Astrocyte of the spinal cord (primary cell): Measurements from ENCODE around the gene PNPLA6.
"Not testable (repeated sequence)": the region's sequence is repeated elsewhere in the genome, so short reads cannot be mapped to it uniquely, and the experiment has no call there.

Experiments
- DNase-seq: peaks from one replicate; pipeline ENCODE4 v3.0.0; 2011; ENCODE audit warnings: low read depth, low spot score
- H3K4me3 ChIP-seq: 2 replicates; pipeline ENCODE4 v1.5.1; 2011; ENCODE audit warnings: low read depth, mild to moderate bottlenecking, low read length, moderate library complexity
- in situ Hi-C: cut with HindIII; loops from 2 replicates; pipeline ENCODE4 v1.10.0; 2017; ENCODE audit warnings: low sequenced_read_pairs
- TF ChIP-seq, protein P1 (sequence below): IDR thresholded peaks from 2 replicates; pipeline ENCODE4 v1.5.1; 2012; ENCODE audit warnings: low read depth, mild to moderate bottlenecking, low read length, inconsistent platforms

Gene PNPLA6

DNA sequence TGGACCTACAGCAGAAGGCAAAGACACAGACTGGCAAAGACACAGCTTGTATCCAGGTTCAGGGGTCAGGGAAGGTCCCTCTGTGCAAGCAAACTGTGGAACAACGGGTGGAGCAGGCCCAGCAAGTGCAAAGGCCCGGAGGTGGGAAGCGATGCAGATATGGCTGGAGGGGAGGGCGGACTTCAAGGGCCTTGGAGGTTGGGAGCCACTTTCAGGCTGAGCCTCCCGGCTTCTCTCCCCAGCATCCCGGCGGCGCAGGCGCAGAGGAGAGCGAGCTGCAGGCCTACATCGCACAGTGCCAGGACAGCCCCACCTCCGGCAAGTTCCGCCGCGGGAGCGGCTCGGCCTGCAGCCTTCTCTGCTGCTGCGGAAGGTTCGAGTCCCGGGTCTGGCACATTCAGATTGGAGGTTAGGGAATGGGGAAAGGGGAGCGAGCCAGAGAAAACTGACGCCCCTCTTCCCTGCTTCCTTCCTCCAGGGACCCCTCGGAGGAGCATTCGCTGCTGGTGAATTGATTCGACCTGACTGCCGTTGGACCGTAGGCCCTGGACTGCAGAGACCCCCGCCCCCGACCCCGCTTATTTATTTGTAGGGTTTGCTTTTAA is 2.1 kb upstream of the PNPLA6 start:
- in situ Hi-C loops, result no loop called here
- peak; percentile 37 for DNase-seq

DNA sequence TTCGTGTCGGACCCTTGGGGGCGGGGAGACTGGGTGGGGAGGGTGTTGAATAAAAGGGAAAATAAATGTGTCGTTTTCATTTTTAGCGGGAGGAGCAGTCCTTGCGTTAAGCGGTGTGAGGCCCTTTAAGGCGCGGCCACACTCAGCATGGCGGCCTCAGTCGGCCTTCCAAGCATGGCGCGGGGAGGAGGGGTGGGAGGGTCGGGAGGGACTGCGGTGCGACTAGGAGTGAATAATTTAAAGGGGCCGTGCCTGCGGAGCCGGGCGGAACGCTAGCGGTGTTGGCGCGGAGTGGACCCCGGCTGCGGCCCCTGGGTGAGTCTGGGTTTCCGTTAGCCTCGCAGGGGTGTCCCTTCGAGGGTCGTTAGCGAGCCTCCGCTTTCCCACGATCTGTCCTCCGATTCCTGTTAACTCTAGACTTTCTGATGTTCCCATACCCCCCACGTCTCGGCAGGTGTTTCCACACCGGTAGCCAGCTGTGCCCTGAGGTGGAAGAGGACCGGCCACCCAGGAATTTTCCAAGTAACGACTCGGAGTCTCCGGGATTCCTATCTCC is 1.5 kb upstream of the PNPLA6 start:
- peak; percentile 93 for DNase-seq
- in situ Hi-C loops, result no loop called here
- H3K4me3 ChIP-seq, result peak overlapping the region; percentile 96
- TF ChIP-seq, protein P1, sequence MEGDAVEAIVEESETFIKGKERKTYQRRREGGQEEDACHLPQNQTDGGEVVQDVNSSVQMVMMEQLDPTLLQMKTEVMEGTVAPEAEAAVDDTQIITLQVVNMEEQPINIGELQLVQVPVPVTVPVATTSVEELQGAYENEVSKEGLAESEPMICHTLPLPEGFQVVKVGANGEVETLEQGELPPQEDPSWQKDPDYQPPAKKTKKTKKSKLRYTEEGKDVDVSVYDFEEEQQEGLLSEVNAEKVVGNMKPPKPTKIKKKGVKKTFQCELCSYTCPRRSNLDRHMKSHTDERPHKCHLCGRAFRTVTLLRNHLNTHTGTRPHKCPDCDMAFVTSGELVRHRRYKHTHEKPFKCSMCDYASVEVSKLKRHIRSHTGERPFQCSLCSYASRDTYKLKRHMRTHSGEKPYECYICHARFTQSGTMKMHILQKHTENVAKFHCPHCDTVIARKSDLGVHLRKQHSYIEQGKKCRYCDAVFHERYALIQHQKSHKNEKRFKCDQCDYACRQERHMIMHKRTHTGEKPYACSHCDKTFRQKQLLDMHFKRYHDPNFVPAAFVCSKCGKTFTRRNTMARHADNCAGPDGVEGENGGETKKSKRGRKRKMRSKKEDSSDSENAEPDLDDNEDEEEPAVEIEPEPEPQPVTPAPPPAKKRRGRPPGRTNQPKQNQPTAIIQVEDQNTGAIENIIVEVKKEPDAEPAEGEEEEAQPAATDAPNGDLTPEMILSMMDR, result no peak

More for the DNA sequence above, 2.1 kb upstream of the PNPLA6 start:
- peak overlapping the region; percentile 96 for H3K4me3 ChIP-seq
- TF ChIP-seq, protein P1, result no peak

DNA sequence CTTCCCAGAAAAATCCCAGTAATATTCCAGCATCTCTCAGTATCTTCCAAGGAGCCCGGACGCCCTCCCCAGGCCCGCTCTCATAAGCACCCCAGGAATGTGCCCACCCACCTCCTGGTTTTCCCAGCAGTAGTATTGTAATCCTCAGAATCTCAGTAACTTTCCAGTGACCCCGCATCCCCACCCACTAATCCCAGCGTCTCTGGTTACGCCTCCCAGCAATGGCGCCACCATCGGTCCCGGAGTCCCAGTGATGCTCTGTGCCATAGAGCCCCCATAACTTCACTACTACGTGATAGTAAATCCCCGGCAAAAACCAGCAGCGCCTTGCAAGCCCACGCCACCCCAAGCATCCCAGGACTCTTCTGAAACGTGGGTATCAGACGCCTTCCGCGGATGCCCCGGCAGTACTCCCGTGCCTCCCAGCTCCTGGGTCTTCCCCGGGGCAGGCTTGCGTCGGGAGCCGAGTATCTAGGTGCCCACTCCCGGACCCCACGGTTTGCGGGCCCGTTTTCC is 928 bp upstream of the PNPLA6 start:
- TF ChIP-seq, protein P1, result peak; percentile 29
- peak; percentile 81 for DNase-seq
- H3K4me3 ChIP-seq, result peak overlapping the region; percentile 96
- in situ Hi-C loops, result no loop called here

DNA sequence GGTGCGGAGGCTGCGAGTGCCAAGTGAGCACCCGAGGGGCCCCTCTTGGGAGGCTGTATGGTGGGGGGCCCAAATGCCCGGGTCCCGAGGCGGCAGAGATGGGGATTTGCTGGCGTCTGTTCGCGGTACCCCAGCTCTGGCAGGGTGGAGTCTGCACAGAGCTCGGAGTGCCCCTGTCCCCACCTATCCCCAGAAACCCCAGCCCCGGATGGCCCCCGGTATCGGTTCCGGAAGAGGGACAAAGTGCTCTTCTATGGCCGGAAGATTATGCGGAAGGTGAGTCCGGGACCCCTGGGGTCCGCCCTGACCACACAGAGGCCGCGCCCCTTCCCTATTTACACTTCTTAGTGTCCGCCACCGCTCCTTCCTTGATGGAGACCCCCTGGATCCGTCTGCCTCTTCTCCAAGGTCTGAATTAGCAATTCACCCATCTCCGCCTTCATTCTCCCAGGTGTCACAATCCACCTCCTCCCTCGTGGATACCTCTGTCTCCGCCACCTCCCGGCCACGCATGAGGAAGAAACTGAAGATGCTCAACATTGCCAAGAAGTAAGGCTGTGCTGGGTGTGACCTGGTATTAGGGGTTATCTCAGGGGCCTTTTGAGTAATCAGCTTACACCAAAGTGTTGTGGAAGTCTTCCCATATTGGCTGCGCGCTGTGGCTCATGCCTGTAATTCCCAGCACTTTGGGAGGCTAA is 630 bp downstream of the PNPLA6 start:
- in situ Hi-C loops, result no loop called here
- H3K4me3 ChIP-seq, result peak overlapping the region; percentile 96
- TF ChIP-seq, protein P1, result no peak
- no peak for DNase-seq

DNA sequence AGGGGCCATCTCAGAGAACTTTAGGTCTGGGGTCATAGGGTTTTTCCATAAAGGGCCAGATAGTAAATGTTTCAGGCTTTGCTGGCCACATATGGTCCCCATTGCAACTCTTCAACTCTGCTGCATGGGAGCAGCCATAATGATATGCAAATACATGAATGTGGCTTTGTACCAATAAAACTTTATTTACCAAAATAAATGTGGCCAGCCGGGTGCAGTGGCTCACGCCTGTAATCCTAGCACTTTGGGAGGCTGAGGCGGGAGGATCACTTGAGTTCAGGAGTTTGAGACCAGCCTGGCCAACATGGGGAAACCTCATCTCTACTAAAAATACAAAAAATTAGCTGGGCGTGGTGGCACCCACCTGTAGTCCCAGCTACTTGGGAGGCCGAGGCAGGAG is 3.5 kb downstream of the PNPLA6 start:
- in situ Hi-C loops, DNase-seq, H3K4me3 ChIP-seq: not testable (repeated sequence)

DNA sequence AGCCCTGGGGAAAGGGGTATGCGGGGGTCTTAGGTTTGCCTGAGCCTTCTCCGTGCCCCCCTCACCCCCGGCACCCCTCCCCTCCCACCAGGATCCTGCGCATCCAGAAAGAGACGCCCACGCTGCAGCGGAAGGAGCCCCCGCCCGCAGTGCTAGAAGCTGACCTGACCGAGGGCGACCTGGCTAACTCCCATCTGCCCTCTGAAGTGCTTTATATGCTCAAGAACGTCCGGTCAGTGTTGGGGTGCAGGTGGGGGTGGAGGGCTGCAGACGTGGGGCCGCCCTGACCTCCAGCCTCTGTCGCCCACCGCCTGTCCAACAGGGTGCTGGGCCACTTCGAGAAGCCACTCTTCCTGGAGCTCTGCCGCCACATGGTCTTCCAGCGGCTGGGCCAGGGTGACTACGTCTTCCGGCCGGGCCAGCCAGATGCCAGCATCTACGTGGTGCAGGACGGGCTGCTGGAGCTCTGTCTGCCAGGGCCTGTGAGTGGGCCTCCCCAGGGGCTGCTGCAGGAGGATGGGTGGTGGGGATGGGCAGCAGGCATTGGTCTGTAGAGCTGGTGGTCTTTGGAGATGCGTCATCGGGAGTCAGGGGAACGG is 4.4 kb downstream of the PNPLA6 start:
- DNase-seq, result no peak
- in situ Hi-C loops, result no loop called here
- H3K4me3 ChIP-seq, result no peak overlapping the region
- TF ChIP-seq, protein P1, result no peak
